Measurements from ENCODE around the gene TGFBR3. TPM values are rescaled to one million over a fixed set of nuclear protein-coding genes. Genes with fewer than 3 reads are reported as not detected.

The TGFBR3 gene
- total RNA-seq, 2 experiments from 2014 or later = 12.9 to 13.0 TPM

DNA sequence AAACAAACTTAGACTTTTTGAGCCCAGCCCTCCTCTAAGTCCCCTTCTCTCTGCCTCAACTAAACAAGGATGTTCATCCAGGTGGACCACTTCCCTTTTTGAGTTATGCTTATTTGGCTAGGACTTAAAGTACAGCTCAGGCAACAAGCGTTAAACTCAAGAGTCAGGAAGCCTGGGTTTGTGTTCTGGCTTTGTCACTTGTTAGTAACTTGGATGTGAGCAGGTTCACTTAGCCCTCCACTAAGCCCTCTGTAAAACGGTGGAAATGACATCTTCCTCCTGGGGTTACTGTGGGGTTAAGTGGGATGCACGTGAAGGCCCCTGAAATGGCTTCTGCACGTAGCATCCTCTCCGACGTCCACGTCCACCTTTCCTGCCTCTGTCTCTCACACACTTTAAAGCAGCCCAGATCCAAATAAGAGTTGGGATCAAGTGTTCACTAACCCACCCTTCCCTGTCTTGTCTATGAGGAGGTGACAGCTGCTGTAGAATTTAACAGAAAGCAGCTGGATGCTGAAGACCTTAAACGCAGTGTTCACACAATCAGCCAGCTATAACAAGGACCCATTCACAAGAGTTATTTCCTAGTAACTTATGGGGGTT is 152.7 kb downstream of the TGFBR3 start:
- Mint-ChIP-seq H3K4me3 (no peak overlapping the region), H3K27me3 (no peaks in the 10 kb centered on the region), H3K4me1 (peaks cover 40% of the 10 kb centered on the region), H3K36me3 (ENCODE audit: low read depth) (peaks cover 23% of the 10 kb centered on the region), H3K27ac (no peak overlapping the region), H3K9me3 (no peaks in the 10 kb centered on the region)
- POLR2A ChIA-PET = no interaction called here
- CTCF ChIA-PET = interaction anchor here (0.9 to 1.4 kb wide), 2 partner anchors 14 to 50 kb away, joined by 4 read pairs; no protein-coding TSS in a partner anchor
- no peak for DNase-seq

DNA sequence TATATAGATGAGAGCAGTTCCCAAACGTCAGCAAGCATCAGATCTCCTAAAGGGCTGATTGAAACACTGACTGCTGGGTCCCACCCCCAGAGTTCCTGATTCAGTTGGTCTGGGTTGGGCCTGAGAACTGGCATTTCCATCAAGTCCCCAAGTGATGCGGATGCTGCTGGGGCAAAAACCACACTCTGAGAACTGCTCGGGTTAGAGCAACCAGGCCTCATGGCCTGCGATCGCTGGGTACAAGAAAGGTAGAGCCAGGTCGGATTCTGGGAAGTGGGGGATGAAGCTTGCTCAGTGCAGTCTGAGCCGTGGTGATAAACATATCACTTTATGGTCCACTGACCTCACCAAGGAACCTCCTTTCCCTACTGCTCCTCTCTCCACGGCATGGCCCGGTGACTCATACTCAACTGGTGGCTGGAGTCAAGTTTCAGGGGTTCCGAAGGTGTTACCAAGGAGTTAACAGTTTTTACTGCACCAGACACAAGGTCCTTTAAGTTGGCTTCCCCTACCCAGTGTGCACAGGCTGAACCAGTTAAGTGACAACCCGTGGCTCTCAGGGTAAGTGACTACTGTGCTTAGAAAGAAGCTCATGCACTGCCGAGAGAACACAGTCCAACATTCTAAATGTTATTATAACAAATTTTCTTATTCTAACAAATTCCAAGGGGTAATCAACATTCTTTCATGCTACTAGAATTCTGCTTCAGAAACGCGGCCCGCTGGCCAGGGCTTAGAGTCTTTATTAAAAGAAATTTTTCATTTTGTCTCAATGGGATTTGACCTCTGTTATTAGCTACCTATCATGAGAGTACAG is 153.5 kb downstream of the TGFBR3 start:
- Mint-ChIP-seq H3K4me3 (no peak overlapping the region), H3K36me3 (ENCODE audit: low read depth) (peaks cover 27% of the 10 kb centered on the region), H3K27ac (no peak overlapping the region), H3K4me1 (peaks cover 40% of the 10 kb centered on the region), H3K27me3 (no peaks in the 10 kb centered on the region), H3K9me3 (no peaks in the 10 kb centered on the region)
- ChIA-PET CTCF (interaction anchor here (0.9 to 1.4 kb wide), 2 partner anchors 15 to 51 kb away, joined by 4 read pairs; no protein-coding TSS in a partner anchor), POLR2A (no interaction called here)
- no peak for DNase-seq

GRCh38 chr1:91731815-91732214 is 154.1 kb downstream of the TGFBR3 start:
- no peaks in the 10 kb centered on the region for H3K27me3 Mint-ChIP-seq
- H3K4me1 Mint-ChIP-seq = peaks cover 40% of the 10 kb centered on the region
- peaks cover 30% of the 10 kb centered on the region for H3K36me3 Mint-ChIP-seq (ENCODE audit: low read depth)
- no peak overlapping the region for H3K4me3 Mint-ChIP-seq
- no peaks in the 10 kb centered on the region for H3K9me3 Mint-ChIP-seq
- no peak overlapping the region for H3K27ac Mint-ChIP-seq
- ChIA-PET POLR2A (no interaction called here), CTCF (no interaction called here)
- DNase-seq = peak; percentile 19

DNA sequence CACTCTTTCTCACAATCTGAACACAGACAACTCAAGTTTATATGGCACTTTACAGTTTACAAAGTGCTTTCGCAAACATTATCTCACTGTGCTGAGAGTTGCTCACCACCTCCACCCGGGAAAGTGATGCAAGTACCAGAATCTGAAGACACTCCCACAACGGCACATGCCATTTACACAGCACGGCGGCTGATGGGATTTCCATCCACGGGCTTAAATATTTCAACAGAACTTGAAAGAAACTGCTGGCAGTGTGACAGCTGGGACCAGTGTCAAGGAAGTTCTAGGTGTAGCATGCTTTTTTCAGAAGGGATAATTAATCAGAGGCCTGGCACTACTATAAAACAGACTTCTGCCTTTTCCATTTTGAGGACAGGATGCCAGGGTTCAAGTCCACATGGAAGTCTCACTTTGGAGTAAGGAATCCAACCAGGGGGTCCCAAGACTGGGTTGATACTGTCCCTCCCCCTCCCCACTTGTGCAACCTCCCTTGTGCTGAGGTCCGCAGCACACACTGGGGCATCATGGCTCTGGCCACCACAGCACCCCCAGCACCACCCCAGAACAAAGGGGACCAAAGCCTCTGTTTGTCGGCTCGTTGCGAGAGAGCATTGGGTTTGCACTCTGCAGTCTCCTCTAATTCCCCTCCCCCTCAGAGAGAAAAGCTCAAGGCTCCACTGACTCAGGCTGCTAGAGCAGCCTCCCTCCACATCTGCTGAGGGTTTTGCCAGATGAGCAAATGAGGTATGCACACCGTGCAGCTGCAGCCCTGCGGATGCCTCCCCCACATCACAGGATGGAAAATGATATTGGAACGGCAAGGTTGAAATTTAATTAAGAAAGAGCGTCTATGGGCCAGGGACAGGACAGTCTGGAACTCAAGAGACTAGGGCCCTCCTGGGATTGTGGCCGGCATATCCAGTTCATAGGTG is 154.9 kb downstream of the TGFBR3 start:
- H3K36me3 Mint-ChIP-seq (ENCODE audit: low read depth) = peaks cover 35% of the 10 kb centered on the region
- no peaks in the 10 kb centered on the region for H3K27me3 Mint-ChIP-seq
- CTCF ChIA-PET = interaction anchor here (0.6 to 1.2 kb wide), 2 partner anchors 12 to 18 kb away, joined by 3 read pairs; no protein-coding TSS in a partner anchor
- peaks cover 40% of the 10 kb centered on the region for H3K4me1 Mint-ChIP-seq
- no peaks in the 10 kb centered on the region for H3K9me3 Mint-ChIP-seq
- no peak for DNase-seq
- no peak overlapping the region for H3K27ac Mint-ChIP-seq
- H3K4me3 Mint-ChIP-seq = no peak overlapping the region
- POLR2A ChIA-PET = interaction anchor here (0.5 to 0.8 kb wide), 2 partner anchors 24 to 58 kb away, joined by 3 read pairs; no protein-coding TSS in a partner anchor

GRCh38 chr1:91729621-91730358 is 156.2 kb downstream of the TGFBR3 start:
- Mint-ChIP-seq H3K4me3 (no peak overlapping the region), H3K27ac (peak overlapping the region; percentile 67), H3K4me1 (peaks cover 43% of the 10 kb centered on the region), H3K27me3 (no peaks in the 10 kb centered on the region), H3K9me3 (no peaks in the 10 kb centered on the region), H3K36me3 (ENCODE audit: low read depth) (peaks cover 42% of the 10 kb centered on the region)
- CTCF ChIA-PET = interaction anchor here (1.2 to 1.9 kb wide), 4 partner anchors 9 to 74 kb away, joined by 3 to 5 read pairs (median 4); no protein-coding TSS in a partner anchor
- POLR2A ChIA-PET = no interaction called here
- DNase-seq = no peak

DNA sequence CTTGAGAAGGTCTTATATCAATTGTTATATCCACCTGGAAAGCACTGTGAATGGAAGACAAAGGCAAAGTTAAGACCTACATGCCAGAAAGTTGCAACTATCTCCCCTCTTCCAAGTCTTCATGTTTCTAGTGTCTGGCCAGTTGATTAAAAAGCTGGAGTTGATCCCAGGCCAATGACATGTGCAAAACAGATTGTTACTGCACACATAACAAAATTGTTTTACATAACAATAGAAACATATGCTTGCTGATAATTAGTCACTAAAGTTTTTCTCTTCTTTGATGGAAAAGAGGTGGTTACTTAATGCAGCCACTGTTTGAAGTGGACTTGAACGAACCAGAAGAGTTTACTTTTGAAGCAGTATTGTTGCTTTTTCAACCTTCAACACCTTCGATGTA is 158.2 kb downstream of the TGFBR3 start:
- CTCF ChIA-PET = interaction anchor here (1.2 to 1.3 kb wide), 2 partner anchors 15 to 19 kb away, joined by 3 read pairs; no protein-coding TSS in a partner anchor
- no peak overlapping the region for H3K4me3 Mint-ChIP-seq

GRCh38 chr1:91725989-91726721 is 159.8 kb downstream of the TGFBR3 start:
- H3K27ac Mint-ChIP-seq = no peak overlapping the region
- no peak for DNase-seq
- peaks cover 2% of the 10 kb centered on the region for H3K9me3 Mint-ChIP-seq
- H3K36me3 Mint-ChIP-seq (ENCODE audit: low read depth) = peaks cover 43% of the 10 kb centered on the region
- no peak overlapping the region for H3K4me3 Mint-ChIP-seq
- POLR2A ChIA-PET = no interaction called here
- peaks cover 24% of the 10 kb centered on the region for H3K4me1 Mint-ChIP-seq
- no peaks in the 10 kb centered on the region for H3K27me3 Mint-ChIP-seq
- CTCF ChIA-PET = interaction anchor here (1.1 to 1.3 kb wide), 2 partner anchors 21 to 72 kb away, joined by 3 read pairs; no protein-coding TSS in a partner anchor

More for the DNA sequence above, 158.2 kb downstream of the TGFBR3 start:
- Mint-ChIP-seq H3K27me3 (no peaks in the 10 kb centered on the region), H3K36me3 (ENCODE audit: low read depth) (peaks cover 44% of the 10 kb centered on the region), H3K4me1 (peaks cover 40% of the 10 kb centered on the region), H3K9me3 (no peaks in the 10 kb centered on the region), H3K27ac (no peak overlapping the region)
- POLR2A ChIA-PET = no interaction called here
- no peak for DNase-seq

GRCh38 chr1:91725618-91725988 is 160.3 kb downstream of the TGFBR3 start:
- H3K4me1 Mint-ChIP-seq = peaks cover 18% of the 10 kb centered on the region
- H3K36me3 Mint-ChIP-seq (ENCODE audit: low read depth) = peaks cover 43% of the 10 kb centered on the region
- CTCF ChIA-PET = interaction anchor here (1.5 kb wide), 1 partner anchor 11 kb away, joined by 4 read pairs; no protein-coding TSS in a partner anchor
- H3K27me3 Mint-ChIP-seq = no peaks in the 10 kb centered on the region
- no peak overlapping the region for H3K27ac Mint-ChIP-seq
- H3K4me3 Mint-ChIP-seq = no peak overlapping the region
- POLR2A ChIA-PET = no interaction called here
- DNase-seq = no peak
- H3K9me3 Mint-ChIP-seq = peaks cover 2% of the 10 kb centered on the region

- H3K9me3 Mint-ChIP-seq = peaks cover 2% of the 10 kb centered on the region
- no peak overlapping the region for H3K27ac Mint-ChIP-seq
- H3K36me3 Mint-ChIP-seq (ENCODE audit: low read depth) = peaks cover 44% of the 10 kb centered on the region
- ChIA-PET CTCF (interaction anchor here (0.6 to 1.5 kb wide), 4 partner anchors 12 to 211 kb away, joined by 3 to 4 read pairs (median 4); no protein-coding TSS in a partner anchor), POLR2A (interaction anchor here (0.6 kb wide), 1 partner anchor 696 kb away, joined by 4 read pairs; no protein-coding TSS in a partner anchor)
- H3K4me3 Mint-ChIP-seq = no peak overlapping the region
- H3K4me1 Mint-ChIP-seq = peaks cover 9% of the 10 kb centered on the region
- H3K27me3 Mint-ChIP-seq = no peaks in the 10 kb centered on the region
- no peak for DNase-seq
Observed at GRCh38 chr1:91724644-91725043, 161.3 kb downstream of the TGFBR3 start.

DNA sequence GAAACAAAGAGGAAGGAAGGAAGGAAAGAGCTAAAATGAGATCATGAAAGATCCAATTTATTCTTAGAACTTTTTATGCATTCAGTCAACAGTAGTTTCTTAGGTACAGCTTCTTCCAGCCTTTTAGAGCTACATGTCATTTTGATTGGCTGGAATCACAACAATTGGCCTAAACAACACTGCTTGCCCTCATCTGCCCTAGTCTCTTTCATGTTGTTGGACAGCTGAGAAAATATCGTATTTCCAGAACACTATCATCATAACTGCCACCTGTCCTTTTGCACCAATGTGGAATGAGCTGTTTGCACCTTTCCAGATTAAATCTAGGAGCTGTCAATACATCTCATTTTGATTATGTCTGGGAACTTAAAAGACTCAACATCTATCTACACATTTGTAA is 161.7 kb downstream of the TGFBR3 start:
- H3K36me3 Mint-ChIP-seq (ENCODE audit: low read depth) = peaks cover 47% of the 10 kb centered on the region
- ChIA-PET CTCF (interaction anchor here (0.6 to 1.5 kb wide), 5 partner anchors 13 to 1514 kb away, joined by 3 to 4 read pairs (median 3); no protein-coding TSS in a partner anchor), POLR2A (interaction anchor here (0.6 kb wide), 1 partner anchor 697 kb away, joined by 4 read pairs; no protein-coding TSS in a partner anchor)
- H3K4me1 Mint-ChIP-seq = peaks cover 5% of the 10 kb centered on the region
- no peaks in the 10 kb centered on the region for H3K27me3 Mint-ChIP-seq
- no peak overlapping the region for H3K4me3 Mint-ChIP-seq
- H3K9me3 Mint-ChIP-seq = peaks cover 2% of the 10 kb centered on the region
- DNase-seq = no peak
- no peak overlapping the region for H3K27ac Mint-ChIP-seq

GRCh38 chr1:91720044-91720443 is 165.9 kb downstream of the TGFBR3 start:
- Mint-ChIP-seq H3K4me3 (no peak overlapping the region), H3K27me3 (no peaks in the 10 kb centered on the region), H3K27ac (no peak overlapping the region), H3K36me3 (ENCODE audit: low read depth) (peaks cover 42% of the 10 kb centered on the region), H3K4me1 (no peaks in the 10 kb centered on the region), H3K9me3 (peaks cover 2% of the 10 kb centered on the region)
- POLR2A ChIA-PET = no interaction called here
- CTCF ChIA-PET = interaction anchor here (1.1 to 1.7 kb wide), 3 partner anchors 10 to 30 kb away, joined by 3 to 5 read pairs (median 4); no protein-coding TSS in a partner anchor
- DNase-seq = no peak

All from activated CD4-positive, alpha-beta T cell treated with anti-CD3 and anti-CD28 coated beads, Interleukin-2, amount 10 ng/mL, durations not matched to agents 7 days and 5 days (primary cell).